ENCODE results near the gene HINT2.

Gene HINT2

DNA sequence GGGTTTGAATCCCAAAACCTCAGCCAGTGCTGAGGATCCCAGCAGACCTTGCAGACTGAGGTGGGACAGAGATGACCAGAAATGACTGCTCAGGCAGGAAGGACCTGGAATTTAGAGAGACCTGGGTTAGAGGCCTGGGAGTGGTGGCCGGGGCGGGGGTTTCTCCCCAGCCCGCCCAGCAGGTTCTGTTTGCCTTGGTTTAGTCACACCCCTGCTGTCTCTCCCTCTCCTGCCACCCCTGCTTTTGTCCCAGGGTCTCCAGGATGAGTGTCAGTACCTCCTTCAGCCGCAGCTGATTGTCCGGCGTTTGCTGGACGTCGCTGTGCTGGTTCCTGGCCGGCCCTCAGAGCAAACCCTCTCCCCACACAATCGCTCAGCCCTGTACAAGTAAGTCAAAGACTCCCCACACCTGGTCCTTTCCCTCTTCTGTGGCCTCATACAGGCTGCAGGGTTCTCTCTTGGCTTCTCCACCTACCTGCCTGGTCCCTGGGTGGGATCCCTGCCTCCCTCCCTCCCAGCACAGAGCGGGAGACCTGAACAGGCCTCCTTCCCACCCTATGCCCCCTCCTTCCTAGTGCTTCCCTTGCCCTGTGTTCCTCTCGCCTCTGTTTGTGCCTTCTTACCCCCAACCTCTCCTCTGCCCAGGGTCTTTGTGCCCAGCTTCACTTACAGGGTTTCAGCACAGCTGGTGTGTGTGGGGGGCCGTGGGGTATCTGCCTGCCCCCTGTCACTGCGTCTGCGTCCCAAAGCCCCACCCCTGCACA is 26.2 kb upstream of the HINT2 start:
- DNase-seq (ENCODE audit: low spot score), result no peak

DNA sequence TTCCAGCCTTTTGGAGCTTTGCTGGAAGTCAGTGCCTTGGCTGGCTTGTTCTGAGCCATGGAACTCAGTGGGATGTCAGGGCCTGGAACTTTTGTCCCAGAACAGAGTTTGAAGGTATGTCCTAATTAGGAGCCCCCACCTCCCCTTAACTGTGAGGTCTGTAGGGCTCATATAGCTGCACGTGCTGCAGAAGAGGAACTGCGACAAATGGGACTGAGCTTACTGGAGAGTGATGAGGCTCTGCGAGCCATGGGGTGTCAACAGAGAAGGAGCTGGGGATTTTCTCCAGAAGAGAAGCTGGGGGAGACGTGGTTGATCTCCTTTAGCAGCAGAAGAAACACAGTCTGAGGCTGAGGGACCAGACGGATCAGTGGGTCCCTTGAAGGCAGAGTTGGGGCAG is 25.1 kb upstream of the HINT2 start:
- DNase-seq (ENCODE audit: low spot score), result no peak

DNA sequence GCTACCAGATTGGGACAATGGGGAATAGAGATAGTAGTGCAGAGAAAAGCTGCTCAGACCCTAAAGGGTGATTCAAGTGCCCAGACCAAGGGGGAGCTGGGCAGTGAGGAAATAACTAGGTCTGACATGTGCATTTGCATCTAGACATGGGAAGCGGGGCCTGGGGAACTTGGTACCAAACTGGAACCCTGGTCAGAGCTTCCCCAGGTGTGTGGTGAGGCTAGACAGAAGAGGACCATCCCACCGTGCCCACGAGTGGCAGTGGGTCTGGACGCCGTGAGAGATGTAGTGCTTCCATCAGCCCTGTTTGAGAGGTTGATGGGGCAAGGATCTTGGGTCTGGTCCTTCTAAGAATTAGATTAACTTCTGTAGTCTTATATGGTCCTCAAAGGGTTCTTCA is 21.8 kb upstream of the HINT2 start:
- DNase-seq (ENCODE audit: low spot score), result no peak

DNA sequence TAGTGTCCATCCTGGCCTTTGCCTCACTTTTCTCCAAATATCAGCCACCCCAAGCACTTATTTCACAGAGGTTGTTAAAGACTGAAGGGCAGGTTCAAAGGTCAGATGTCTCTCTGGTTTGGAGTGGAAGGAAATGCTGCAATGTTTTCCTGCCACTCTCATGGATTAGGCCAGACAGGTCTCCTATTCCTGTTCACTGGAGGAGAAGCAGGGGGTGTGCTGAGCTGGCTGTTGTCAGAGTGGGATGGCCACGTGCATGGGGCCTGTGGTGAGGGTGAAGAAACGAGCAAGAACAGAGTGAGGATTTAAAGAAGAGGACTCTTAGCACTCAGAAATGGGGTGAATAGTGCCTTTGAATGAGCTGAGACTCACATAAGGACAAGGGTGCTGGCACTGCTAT is 20.9 kb upstream of the HINT2 start:
- no peak for DNase-seq (ENCODE audit: low spot score)

DNA sequence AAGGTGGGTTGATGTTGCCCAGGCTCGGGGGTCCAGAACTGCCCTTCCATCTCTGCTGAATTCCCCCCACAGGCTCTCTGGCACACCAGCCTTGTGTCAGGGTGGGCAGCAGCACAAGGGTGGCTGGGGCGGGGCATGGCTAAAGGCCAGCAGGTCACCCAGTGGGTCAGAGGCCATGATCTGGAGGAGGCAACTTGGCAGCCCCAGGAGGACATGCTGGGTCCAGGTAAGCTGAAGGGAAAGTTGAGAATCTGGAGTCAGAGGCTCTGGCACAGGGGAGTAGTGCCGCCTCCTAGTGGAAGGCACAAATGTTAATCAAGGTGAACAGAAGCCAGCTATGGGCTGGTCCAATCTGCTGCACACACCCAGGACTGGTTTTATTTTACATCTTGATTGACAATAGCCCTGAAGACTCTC is 20.4 kb upstream of the HINT2 start:
- DNase-seq (ENCODE audit: low spot score), result no peak

DNA sequence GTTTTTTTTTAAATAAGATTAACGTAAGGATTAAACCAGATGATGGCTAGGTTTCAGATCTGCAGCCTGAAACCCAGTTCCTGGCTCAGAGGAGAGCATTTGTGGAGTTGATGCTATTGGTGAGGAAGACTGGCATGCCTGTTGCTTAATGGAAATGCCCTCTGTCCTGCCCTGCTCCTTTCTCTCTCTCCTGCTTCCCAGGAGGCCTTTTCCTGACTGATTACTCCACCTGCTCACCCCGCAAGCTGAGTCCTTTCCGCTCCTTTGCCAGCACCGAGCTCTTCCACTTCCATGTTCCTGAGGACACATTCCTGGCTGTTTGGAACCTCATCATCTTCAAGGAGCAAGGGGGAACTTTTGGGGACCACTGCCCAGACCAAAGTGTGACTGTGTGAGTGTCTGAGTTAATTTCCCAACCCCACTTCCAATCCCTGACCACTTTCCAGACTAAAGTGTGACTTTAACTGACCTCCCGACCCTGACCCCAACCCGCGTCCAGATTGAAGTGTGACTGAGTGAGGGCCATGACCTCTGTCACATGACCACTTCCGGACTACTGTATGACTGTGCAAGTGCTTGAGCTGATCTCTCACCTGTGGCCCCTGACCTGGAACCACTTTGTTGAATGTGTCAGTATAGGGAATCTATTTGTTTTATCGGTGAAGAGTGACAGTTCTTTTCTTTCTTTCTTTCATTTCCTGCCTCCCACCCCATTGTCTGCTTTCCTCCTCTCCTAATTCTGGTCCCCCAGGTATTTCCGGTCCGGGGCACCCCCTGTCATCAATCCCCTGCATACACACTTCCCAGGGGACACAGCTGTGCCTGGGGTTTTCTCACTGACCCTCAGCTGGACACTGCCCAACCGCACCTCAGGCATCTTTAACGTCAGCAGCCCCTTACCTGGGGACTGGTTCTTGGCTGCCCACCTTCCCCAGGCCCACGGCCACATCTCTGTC is 19.7 kb upstream of the HINT2 start:
- DNase-seq (ENCODE audit: low spot score), result no peak

DNA sequence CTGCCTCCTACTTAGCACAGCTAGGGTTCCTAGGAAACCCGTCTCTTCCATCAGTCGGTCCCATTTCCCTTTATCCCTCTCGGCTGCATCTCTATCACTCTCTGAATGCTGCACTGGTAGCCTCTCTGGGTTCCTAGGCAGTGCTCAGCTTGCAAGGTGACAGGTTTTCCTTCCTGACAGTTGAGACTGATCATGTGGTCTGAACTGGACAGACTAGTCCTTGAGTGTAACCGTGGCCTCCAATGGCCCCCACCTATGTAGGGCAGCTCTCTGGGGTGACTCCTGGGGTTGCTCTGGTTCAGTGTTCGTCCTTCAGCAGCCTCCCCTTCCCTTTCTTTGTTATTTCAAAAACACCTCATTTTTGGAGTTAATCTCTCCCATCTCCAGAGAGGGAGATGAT is 18.0 kb upstream of the HINT2 start:
- DNase-seq (ENCODE audit: low spot score), result no peak

DNA sequence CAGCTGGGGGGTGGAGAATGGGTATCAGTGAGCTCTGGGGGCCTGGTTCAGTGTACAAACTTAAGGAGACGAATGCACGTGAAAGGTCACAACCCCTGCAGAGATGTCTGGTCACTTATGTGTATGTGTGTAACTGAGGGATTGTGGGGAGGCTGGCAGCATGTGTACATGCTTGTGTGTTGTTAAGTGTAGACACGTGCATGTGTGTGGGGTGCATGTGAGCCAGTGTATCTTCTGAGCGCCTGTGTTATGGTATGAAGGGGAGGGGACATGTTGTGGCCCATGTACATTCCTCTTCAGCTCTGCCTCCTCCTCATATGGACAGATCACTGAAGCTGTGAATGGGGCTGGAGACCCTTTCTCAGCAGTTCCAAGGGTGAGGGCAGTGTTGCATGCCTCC is 16.2 kb upstream of the HINT2 start:
- no peak for DNase-seq (ENCODE audit: low spot score)

DNA sequence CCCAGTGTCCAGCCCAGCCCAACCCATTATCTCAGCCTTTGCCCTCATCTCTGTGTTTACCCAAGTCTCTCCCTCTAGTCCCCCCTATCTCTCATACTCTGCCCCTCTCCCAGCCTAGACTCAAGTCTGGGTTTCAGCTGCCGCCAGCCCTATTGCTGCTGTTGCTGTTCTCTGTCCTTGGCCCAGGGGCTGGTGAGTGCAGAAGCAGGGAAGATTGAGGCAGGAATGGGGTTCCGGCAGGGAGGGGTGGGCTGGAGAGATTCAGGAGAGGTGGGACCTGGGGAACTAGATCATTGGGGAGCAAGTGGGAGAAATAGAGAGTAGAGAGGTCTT is 14.9 kb upstream of the HINT2 start:
- no peak for DNase-seq (ENCODE audit: low spot score)

DNA sequence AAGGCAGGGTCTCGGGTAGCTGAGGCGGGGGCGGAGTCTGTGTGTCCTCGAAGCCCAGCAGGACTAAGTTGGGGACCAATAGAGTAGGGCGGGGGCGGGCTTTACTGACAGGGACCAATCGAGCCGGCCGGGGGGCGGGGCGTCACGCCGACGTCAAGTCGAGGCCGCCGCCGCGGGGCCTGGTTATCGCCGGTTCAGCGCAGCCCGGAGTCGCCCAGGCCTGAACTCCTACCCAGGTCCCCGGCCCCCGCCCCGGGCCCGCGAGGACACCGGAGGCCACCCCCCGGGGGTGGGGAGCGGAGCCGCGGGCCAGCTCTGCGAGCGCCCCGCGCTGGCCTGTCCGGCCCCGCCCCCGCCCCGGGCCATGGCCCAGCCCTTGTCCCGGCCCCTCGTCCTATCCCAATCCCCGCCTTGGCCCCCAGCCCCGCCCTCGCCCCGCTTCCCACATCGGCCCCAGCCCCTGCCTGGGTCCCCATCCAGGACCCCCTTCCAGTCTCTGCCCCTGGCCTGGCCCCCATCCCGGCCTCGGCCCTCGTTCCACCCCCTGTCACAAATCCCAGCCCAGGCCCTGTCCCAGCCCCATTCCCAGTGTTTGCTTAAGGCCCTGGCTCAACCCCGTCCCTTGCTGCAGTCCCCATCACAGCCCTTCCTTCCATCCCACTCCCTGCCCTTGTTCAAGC is 14.4 kb upstream of the HINT2 start, which contains the start of gene TMEM8B:
Gene TMEM8B, plus strand, starts transcription at position 145 of the 680 bp plus-strand sequence. Its CDS starts 220 bp downstream, at position 365.
- DNase-seq (ENCODE audit: low spot score), result peak; percentile 90

DNA sequence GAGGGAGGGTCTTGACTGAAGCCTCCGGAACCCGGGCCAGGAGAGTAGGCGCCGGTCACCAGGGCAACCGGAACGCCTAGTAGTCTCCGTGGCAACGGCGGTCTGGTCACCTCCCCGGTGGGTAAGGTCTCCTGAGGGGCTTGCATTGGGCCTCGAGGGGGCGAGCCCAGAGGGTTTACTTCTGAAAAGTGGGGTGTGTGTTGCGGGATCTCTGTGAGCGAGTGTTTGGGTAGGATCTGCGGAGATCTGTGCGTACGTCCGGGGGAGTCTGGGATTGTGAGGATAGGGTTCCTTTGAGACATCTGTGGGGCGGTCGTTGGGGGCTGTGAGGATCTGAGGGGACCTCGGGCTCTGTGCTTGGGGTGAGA is 13.9 kb upstream of the HINT2 start, which contains the start of gene FAM221B:
Gene FAM221B, minus strand, starts transcription at position 17 of the 368 bp plus-strand sequence. CDS start 2,571 bp downstream, outside the sequence.
- no peak for DNase-seq (ENCODE audit: low spot score)

DNA sequence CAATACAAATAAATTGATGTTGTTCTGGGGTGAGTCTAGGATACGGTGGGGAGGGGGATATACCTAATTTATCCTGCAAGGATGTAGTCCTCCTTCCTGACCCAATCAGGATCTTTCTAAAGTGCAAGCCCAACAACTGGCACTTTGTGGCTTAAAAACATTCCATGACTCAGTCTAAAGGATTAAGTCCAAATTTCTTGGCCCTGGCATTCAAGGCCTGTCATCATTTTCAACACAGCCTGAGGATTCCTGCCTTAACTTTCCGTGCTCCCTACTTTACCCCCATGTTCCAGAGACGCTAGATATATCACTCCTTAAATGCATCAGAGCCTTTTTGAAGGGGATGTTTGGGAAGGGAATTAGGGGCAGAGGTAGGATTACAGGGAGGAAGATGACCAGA is 12.6 kb upstream of the HINT2 start:
- DNase-seq (ENCODE audit: low spot score), result no peak

DNA sequence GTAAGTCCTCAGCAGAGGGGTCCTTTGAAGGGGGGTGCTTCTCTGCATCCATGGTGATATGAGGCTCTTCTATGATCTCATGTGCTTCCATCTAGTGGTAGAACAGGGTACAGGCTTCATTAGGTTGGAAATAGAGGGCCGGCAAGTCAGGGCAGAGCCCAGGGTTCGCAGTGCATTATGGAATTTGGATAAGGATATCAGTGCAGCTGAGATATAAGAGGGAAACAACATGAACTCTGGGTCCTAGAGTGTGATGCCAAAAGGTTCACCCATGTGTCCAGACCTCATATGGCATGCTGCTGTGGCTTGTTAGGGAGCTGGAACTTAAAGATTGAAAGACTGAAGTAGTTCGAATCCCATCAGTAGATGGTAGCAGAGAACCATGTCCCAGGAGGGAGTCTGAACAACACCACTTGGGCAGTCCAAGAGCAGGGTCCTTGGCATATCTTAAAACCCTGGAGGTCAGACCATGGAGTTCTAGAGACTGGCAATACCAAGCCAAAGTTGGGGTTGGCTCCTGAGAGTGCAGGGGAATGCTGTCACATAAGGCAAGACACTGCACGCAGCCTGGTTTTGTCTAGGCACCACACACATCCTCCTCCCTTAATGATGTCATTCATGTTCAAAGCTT is 11.3 kb upstream of the HINT2 start:
- peak; percentile 62 for DNase-seq (ENCODE audit: low spot score)

DNA sequence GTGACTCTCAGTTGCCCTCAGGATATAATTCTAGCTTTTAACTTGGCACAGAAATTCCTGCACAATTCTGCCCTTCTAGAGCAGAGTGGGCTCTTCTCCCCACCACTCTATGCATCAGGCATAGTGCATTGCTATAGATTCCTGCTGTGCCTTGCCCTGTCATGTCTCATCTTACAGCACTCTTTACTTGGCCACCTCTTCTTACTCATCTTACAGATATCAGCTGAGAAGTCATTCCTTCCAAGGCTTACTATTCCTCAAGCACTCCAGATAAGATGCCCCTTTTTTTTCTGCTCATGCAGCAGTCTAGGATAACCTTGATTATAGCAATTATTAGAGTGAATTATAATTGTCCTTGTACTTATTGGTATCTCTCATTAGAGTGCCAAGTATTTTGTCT is 8.1 kb upstream of the HINT2 start:
- DNase-seq (ENCODE audit: low spot score), result no peak

DNA sequence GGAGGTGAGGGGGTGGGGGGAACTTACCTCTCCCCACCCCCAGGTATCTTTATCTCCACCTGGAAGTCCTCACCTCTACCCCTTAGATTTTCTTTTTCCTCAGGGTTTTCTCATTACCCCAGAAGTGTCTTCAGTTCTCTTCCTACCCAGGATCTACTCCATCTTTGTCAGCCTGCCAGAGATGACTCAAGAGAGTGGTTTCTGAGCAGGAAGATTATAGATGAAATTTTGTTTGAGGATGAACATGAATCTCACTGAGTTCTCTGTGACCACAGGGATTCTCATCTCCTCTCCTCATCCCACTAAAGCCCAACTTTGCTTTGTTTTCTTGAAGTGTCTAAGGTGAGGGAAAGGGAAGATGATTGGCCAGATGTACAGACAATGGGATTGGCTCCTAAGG is 5.2 kb upstream of the HINT2 start:
- DNase-seq (ENCODE audit: low spot score), result no peak

DNA sequence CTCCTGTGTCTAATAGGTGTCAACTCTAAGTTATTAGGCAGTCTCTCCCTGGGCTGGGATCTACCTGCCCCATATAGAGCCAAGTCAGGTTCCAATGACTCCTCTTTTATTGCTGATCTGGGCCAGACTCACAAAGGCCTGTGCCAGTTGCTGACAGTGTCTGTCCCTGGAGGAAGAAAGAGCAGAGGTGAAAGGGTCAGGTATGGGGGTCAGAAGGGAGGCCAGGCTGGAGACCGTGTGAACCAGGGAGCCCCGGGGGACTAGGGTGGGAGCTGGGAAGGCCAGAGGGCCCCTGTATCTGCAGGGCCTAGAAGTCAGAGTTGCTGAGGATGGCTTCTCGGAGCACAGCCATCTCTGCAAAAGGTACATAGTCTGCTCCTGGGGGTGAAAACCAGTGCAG is 3.5 kb upstream of the HINT2 start:
- DNase-seq (ENCODE audit: low spot score), result no peak

DNA sequence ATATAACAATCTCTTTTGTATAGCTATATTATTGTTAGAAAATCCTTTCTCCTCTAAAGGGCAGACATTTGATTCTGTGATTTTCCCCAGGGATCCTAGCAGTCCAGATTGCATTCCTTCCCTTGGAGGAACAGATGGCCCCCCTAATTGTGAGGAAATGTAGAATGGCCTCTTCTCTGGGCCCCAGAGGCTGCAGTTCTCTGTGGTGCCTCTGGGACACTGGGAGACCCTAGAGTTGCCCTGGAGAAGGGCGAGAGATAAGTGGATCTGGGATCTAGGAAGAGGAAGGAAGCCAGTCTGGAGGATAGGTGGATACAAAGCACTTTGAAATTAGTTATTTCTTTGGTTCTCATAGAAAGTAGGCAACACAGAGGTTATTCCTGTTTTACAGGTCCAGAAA is 1.9 kb upstream of the HINT2 start:
- DNase-seq (ENCODE audit: low spot score), result no peak

DNA sequence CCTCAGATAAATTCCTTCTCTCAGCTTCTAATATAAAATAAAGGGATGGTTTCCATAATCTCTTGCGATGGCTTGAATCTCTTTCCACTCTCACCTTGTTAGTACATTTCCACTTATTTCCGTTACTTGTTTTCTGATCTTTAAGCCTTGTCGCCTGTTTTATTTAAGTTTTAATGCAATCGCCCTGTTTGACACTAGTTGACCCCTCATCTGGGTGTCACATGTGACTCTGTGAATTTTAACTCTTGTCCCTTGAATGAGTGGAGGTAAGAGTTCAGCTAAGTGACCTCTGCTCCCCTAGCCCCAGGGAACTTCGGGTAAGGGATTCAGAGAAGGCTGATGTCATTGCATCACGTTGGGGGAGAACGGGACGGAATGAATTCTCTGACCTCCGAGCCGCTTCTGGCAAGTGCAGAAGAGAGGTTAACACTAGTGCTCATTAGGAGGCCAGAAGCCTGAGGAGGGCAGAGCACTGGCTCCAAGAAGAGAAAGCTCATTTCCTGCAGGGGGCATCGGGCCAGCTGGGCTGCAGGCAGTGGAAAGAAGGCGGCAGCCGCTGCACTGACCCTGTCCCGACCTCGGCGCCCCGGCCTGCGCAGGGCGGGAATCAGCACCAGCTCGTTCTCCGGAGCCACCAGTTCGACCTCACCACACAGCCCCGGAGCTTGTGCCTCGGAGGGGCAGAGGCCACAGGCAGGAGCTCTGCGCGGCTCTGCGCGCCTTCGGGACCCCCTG is 569 bp downstream of the HINT2 start:
- peak; percentile 65 for DNase-seq (ENCODE audit: low spot score)

DNA sequence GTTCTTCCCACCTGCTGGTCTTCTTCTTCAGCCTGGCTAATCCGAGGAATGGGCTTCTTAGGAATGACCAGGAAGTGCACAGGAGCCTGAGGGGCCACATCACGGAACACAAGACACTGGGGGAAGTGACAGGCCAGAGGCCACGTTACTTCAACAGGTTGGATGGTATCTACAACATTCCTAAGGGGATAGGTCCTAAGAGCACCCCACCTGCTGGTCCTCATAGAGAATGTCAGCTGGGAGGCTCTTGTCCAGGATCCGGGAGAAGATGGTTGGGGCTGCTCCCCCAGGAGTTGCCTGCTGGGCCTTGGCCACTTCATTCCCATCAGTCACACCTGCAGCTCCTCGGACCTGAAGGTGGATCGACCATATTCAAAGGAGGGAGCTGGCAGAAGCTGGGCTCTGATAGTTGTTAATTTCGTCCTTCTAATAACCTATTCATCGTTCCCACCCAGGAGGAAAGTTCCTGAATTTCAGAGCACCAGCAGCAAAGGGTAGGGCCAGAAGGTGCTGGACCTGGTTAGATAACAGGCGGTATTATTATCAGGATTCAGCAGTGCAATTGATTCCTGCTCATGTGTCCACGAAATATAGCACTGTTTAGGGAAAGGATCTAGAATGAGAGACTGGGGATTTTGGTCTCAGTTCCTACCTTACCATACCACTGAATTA is 1.3 kb downstream of the HINT2 start:
- no peak for DNase-seq (ENCODE audit: low spot score)

DNA sequence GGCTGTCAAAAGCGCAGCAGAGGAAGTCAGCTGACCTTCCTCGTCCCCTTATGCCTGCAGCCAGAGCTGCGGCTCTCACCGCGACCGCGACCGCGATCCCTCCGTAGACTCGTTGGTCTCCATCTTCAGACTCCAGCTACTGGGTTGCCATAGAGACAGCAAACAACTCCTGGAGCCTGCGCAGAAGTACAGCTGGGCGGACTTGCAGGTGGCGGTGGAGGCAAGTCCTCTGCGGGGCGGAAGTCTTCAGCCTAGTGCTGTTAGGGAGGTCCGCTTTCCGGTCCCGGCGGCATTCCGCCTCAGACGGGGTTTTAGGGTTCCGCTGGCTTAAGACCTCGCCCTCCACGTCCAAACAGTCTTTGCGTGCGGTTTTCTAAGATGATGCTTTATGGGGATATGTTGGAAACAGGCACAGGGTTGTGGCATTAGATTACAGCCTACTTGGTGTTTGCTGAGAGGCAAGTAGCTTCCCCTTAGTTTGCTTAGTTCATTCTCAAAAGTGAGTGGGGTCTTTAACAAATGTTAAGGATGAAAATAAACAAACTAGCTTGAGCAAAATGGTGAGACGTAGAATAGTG is 2.7 kb downstream of the HINT2 start, which contains the start of gene SPAG8:
Gene SPAG8, minus strand, starts transcription at position 238 of the 578 bp plus-strand sequence. Its CDS starts 115 bp downstream, at position 123.
- DNase-seq (ENCODE audit: low spot score), result peak; percentile 95
